ENCODE measurements around the gene COL25A1.

DNA sequence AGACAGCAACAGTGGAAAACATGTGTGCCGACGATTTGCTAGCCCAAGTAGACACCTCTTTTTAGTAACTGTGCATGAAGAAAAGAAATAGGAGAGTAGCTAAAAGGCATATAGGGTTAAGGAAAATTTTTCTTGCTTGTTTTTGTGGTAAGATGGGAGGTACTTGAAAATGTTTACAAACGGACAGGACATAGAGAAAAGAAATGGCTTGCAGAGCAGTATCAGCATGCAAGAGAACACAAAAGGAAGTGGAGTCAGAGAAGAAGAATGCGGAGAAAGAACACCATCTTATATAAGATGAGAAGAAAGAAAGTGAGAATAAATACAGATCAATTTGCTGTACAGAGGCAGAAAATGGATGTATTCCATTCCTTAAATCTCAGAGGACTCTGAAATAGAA is 275.9 kb downstream of the COL25A1 start:
- no peak for TF ChIP-seq ZFX (IDR thresholded peaks at IDR 0.05)
- TF ChIP-seq, protein P1, sequence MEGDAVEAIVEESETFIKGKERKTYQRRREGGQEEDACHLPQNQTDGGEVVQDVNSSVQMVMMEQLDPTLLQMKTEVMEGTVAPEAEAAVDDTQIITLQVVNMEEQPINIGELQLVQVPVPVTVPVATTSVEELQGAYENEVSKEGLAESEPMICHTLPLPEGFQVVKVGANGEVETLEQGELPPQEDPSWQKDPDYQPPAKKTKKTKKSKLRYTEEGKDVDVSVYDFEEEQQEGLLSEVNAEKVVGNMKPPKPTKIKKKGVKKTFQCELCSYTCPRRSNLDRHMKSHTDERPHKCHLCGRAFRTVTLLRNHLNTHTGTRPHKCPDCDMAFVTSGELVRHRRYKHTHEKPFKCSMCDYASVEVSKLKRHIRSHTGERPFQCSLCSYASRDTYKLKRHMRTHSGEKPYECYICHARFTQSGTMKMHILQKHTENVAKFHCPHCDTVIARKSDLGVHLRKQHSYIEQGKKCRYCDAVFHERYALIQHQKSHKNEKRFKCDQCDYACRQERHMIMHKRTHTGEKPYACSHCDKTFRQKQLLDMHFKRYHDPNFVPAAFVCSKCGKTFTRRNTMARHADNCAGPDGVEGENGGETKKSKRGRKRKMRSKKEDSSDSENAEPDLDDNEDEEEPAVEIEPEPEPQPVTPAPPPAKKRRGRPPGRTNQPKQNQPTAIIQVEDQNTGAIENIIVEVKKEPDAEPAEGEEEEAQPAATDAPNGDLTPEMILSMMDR (conservative IDR thresholded peaks at IDR 0.05): no peak
